ENCODE results near the gene ETNK2. TPM values are rescaled to one million over a fixed set of nuclear protein-coding genes. Genes with fewer than 3 reads are reported as not detected.
A peak's percentile ranks its signal among the peaks of the same experiment; 100 is the strongest.

ETNK2 gene
- total RNA-seq, 2 donors from 2014 or later, result 25.3 to 84.5 TPM

- Histone ChIP-seq H3K9me3 (no peaks in the 10 kb centered on the region), H3K27me3 (replicated peaks; ENCODE audit: insufficient read depth) (no peaks in the 10 kb centered on the region), H3K27ac (peak overlapping the region; percentile 83 to 88), H3K4me3 (peak overlapping the region in 1 of 2 donors; percentile 64), H3K4me1 (replicated peaks) (peaks cover 3% of the 10 kb centered on the region), H3K36me3 (no peaks in the 10 kb centered on the region)
- 64% methylated on average over 16 of the region's 16 CpGs for WGBS
- peak; percentile 43 for DNase-seq (ENCODE audit: low spot score)
- intact Hi-C loops (cut with DNase I), result loop anchor here (5.0 kb wide), 1 partner anchor 288 kb away; the partner anchor contains the start of gene SNRPE
- TF ChIP-seq CTCF (IDR thresholded peaks at IDR 0.05) (no peak), POLR2A (IDR thresholded peaks at IDR 0.05) (no peak), POLR2AphosphoS5 (IDR thresholded peaks at IDR 0.05) (peak; percentile 42)
Measured at GRCh38 chr1:204149635-204150565, 1.9 kb downstream of the ETNK2 start.

- Histone ChIP-seq H3K4me3 (no peak overlapping the region), H3K27me3 (replicated peaks; ENCODE audit: insufficient read depth) (no peaks in the 10 kb centered on the region), H3K27ac (no peak overlapping the region), H3K4me1 (replicated peaks) (peaks cover 3% of the 10 kb centered on the region), H3K36me3 (no peaks in the 10 kb centered on the region), H3K9me3 (no peaks in the 10 kb centered on the region)
- WGBS, result 57% methylated on average over 2 of the region's 2 CpGs
- TF ChIP-seq POLR2AphosphoS5 (IDR thresholded peaks at IDR 0.05) (peak; percentile 54), POLR2A (IDR thresholded peaks at IDR 0.05) (no peak)
- intact Hi-C loops (cut with DNase I), result no loop called here
- DNase-seq (ENCODE audit: low spot score), result peak; percentile 46
Measured at GRCh38 chr1:204149107-204149506, 2.7 kb downstream of the ETNK2 start.

DNA sequence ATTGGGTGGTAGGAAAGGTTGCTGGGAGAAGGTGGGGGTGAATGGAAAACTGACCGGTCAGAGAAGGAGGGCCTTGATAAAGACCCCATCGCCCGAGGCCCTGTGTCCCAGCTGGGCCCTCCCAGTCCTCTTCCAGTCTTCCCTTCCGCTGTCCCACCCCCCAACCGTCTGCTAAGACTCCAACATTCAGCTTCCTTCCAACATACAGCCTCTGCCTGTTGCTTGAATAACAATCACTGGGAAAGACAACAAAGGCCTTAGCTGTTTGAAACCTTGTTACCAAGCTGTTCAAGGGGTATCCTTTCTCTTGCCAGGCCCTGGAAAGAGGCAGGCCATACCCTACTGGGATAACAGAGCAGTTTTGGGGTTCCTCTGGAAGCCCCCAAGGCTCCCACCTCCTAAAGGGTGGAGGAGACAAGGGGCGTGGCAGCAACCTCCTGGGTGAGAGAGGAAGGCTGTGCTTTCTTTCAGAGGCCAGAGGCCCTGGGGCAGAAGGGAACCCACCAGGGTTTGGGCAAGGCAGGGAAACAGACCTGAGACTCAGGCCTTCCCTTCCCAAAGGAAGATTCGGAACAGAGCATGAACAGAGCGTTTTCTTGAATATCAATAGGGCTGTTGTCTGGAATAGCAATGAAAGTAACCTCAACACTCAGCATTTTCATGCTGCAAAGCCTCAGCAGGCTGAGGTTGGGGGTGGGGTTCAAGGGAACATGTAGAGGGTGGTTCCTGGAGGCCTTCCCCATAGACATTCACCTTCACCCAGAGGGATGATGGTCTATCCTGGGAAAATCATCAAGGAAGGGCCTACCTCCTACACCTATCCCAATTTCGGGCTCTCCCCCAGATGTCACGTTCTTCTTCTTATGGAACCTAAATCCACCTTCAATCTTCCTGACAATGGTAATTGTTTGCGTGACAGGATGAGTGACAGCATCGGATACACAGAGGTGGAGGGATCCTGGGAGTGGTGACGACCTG, 4.1 kb downstream of the ETNK2 start:
- H3K9me3 ChIP-seq, result no peaks in the 10 kb centered on the region
- H3K36me3 ChIP-seq, result no peaks in the 10 kb centered on the region
- H3K4me1 ChIP-seq (replicated peaks), result peaks cover 3% of the 10 kb centered on the region
- no peak for DNase-seq (ENCODE audit: low spot score)
- H3K4me3 ChIP-seq, result no peak overlapping the region
- intact Hi-C loops (cut with DNase I), result no loop called here
- WGBS, result 91% methylated on average over 13 of the region's 13 CpGs
- H3K27ac ChIP-seq, result no peak overlapping the region
- no peaks in the 10 kb centered on the region for H3K27me3 ChIP-seq (replicated peaks; ENCODE audit: insufficient read depth)
- TF ChIP-seq CTCF (IDR thresholded peaks at IDR 0.05), result no peak
- TF ChIP-seq POLR2AphosphoS5 (IDR thresholded peaks at IDR 0.05), result no peak
- TF ChIP-seq POLR2A (IDR thresholded peaks at IDR 0.05), result no peak

- no peak overlapping the region for H3K27ac ChIP-seq
- H3K27me3 ChIP-seq (replicated peaks; ENCODE audit: insufficient read depth), result no peaks in the 10 kb centered on the region
- H3K4me3 ChIP-seq, result no peak overlapping the region
- intact Hi-C loops (cut with DNase I), result no loop called here
- H3K36me3 ChIP-seq, result no peaks in the 10 kb centered on the region
- 88% methylated on average over 7 of the region's 7 CpGs for WGBS
- no peak for DNase-seq (ENCODE audit: low spot score)
- TF ChIP-seq CTCF (IDR thresholded peaks at IDR 0.05), result no peak
- TF ChIP-seq POLR2AphosphoS5 (IDR thresholded peaks at IDR 0.05), result no peak
- TF ChIP-seq POLR2A (IDR thresholded peaks at IDR 0.05), result no peak
- H3K9me3 ChIP-seq, result no peaks in the 10 kb centered on the region
- H3K4me1 ChIP-seq (replicated peaks), result no peaks in the 10 kb centered on the region
Measured at GRCh38 chr1:204146965-204147364, 4.9 kb downstream of the ETNK2 start.

DNA sequence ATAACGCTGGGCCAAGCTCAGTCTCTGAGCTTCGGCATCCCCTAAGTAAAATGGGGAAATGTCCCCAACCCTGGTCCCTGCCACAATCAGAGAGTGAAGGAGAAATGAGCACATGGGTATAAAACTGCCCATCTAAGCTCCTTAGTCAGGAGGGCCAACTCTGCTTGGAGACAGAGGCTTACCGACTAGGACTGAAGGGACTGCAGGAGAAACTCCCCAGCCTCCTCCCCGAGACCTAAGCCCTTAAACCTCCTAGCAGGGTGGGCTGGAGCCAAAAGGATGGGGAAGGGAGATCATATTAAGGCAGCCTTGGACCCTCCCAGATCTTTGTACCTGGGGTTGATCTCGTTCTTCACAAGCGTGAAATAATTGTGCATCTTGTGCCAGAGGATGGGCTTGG, 5.5 kb downstream of the ETNK2 start:
- Histone ChIP-seq H3K4me3 (no peak overlapping the region), H3K27me3 (replicated peaks; ENCODE audit: insufficient read depth) (no peaks in the 10 kb centered on the region), H3K36me3 (no peaks in the 10 kb centered on the region), H3K4me1 (replicated peaks) (no peaks in the 10 kb centered on the region), H3K9me3 (no peaks in the 10 kb centered on the region), H3K27ac (no peak overlapping the region)
- intact Hi-C loops (cut with DNase I), result no loop called here
- no peak for TF ChIP-seq POLR2A (IDR thresholded peaks at IDR 0.05)
- TF ChIP-seq POLR2AphosphoS5 (IDR thresholded peaks at IDR 0.05), result no peak
- WGBS, result 76% methylated on average over 6 of the region's 6 CpGs
- DNase-seq (ENCODE audit: low spot score), result no peak
